Activated naive CD8-positive, alpha-beta T cell treated with anti-CD3 and anti-CD28 coated beads, Interleukin-2, amount 10 ng/mL, durations not matched to agents 7 days and 5 days (primary cell): ENCODE data around the gene DRC3. TPM values are rescaled to one million over a fixed set of nuclear protein-coding genes. Genes with fewer than 3 reads are reported as not detected.

Source experiments
- ATAC-seq: fragments of 150-1000 bp; cut with Tn5 transposase; one replicate; pipeline ENCODE4 v1.10.0; 2021; ENCODE audit warnings: low read depth, moderate library complexity
- POLR2A ChIA-PET: fragments of 350-600 bp; sonication (Branson Sonifier 250); formaldehyde crosslinking; loops from one replicate; lab custom pipeline; 2021; ENCODE audit warnings: antibody characterized with exemption; lab: Charles Lee
- DNase-seq: peaks from one replicate; pipeline ENCODE4 v3.0.0; 2021
- H3K27ac Mint-ChIP-seq: one replicate; pipeline ENCODE4 v1.8.0; 2022; ENCODE audit warnings: mild to moderate bottlenecking, mixed read lengths
- H3K27me3 Mint-ChIP-seq: one replicate; pipeline ENCODE4 v1.8.0; 2022; ENCODE audit warnings: mild to moderate bottlenecking, moderate library complexity, mixed read lengths
- H3K36me3 Mint-ChIP-seq: one replicate; pipeline ENCODE4 v1.8.0; 2021; ENCODE audit warnings: mild to moderate bottlenecking, mixed read lengths
- H3K4me1 Mint-ChIP-seq: one replicate; pipeline ENCODE4 v1.8.0; 2021; ENCODE audit warnings: mixed read lengths
- H3K4me3 Mint-ChIP-seq: one replicate; pipeline ENCODE4 v1.8.0; 2022; ENCODE audit warnings: mild to moderate bottlenecking, moderate library complexity, mixed read lengths
- H3K9me3 Mint-ChIP-seq: one replicate; pipeline ENCODE4 v1.8.0; 2021; ENCODE audit warnings: mixed read lengths
- total RNA-seq, 2 experiments: library from RNA; stranded (reverse); gene quantifications; one replicate each; pipeline ENCODE4 v1.2.3, GENCODE V29; 2021

Gene DRC3
- total RNA-seq, 2 experiments from 2014 or later = 0.67 to 0.77 TPM

- peaks cover 59% of the 10 kb centered on the region for H3K4me1 Mint-ChIP-seq
- H3K27me3 Mint-ChIP-seq = no peaks in the 10 kb centered on the region
- peaks cover 10% of the 10 kb centered on the region for H3K36me3 Mint-ChIP-seq
- no peak overlapping the region for H3K27ac Mint-ChIP-seq
- H3K4me3 Mint-ChIP-seq = no peak overlapping the region
- ATAC-seq (no peak), DNase-seq (no peak)
- POLR2A ChIA-PET = interaction anchor here (1.4 kb wide), 1 partner anchor 9 kb away, joined by 4 read pairs; the partner anchor contains the start of gene TOM1L2
- H3K9me3 Mint-ChIP-seq = no peaks in the 10 kb centered on the region
These were observed 9.6 kb upstream of the DRC3 start for GRCh38 chr17:17963066-17963465.

- H3K27me3 Mint-ChIP-seq = no peaks in the 10 kb centered on the region
- no peaks in the 10 kb centered on the region for H3K9me3 Mint-ChIP-seq
- DNase-seq (no peak), ATAC-seq (no peak)
- peak overlapping the region; percentile 2 for H3K27ac Mint-ChIP-seq
- peaks cover 10% of the 10 kb centered on the region for H3K36me3 Mint-ChIP-seq
- H3K4me3 Mint-ChIP-seq = no peak overlapping the region
- POLR2A ChIA-PET = interaction anchor here (1.4 kb wide), 1 partner anchor 8 kb away, joined by 4 read pairs; the partner anchor contains the start of gene TOM1L2
- peaks cover 54% of the 10 kb centered on the region for H3K4me1 Mint-ChIP-seq
These were observed 8.8 kb upstream of the DRC3 start for GRCh38 chr17:17963694-17964436.

- H3K4me3 Mint-ChIP-seq = no peak overlapping the region
- H3K36me3 Mint-ChIP-seq = peaks cover 10% of the 10 kb centered on the region
- ATAC-seq (no peak), DNase-seq (no peak)
- POLR2A ChIA-PET = no interaction called here
- H3K27me3 Mint-ChIP-seq = no peaks in the 10 kb centered on the region
- peaks cover 47% of the 10 kb centered on the region for H3K4me1 Mint-ChIP-seq
- H3K9me3 Mint-ChIP-seq = no peaks in the 10 kb centered on the region
- H3K27ac Mint-ChIP-seq = no peak overlapping the region
These were observed 8.0 kb upstream of the DRC3 start for GRCh38 chr17:17964710-17965109.

- H3K4me3 Mint-ChIP-seq = no peak overlapping the region
- no peaks in the 10 kb centered on the region for H3K27me3 Mint-ChIP-seq
- DNase-seq (no peak), ATAC-seq (no peak)
- H3K27ac Mint-ChIP-seq = no peak overlapping the region
- POLR2A ChIA-PET = no interaction called here
- no peaks in the 10 kb centered on the region for H3K9me3 Mint-ChIP-seq
- H3K4me1 Mint-ChIP-seq = peaks cover 43% of the 10 kb centered on the region
- H3K36me3 Mint-ChIP-seq = peaks cover 10% of the 10 kb centered on the region
These were observed 7.4 kb upstream of the DRC3 start for GRCh38 chr17:17965152-17965721.

- Mint-ChIP-seq H3K9me3 (no peaks in the 10 kb centered on the region), H3K4me1 (peaks cover 44% of the 10 kb centered on the region), H3K27me3 (no peaks in the 10 kb centered on the region), H3K27ac (no peak overlapping the region), H3K36me3 (peaks cover 2% of the 10 kb centered on the region), H3K4me3 (no peak overlapping the region)
- POLR2A ChIA-PET = interaction anchor here (1.0 kb wide), 1 partner anchor 8 kb away, joined by 3 read pairs; no protein-coding TSS in a partner anchor
- ATAC-seq = no peak
- no peak for DNase-seq
These were observed 6.3 kb upstream of the DRC3 start for GRCh38 chr17:17966399-17966798.

GRCh38 chr17:17970699-17971430 is 1.8 kb upstream of the DRC3 start:
- POLR2A ChIA-PET = interaction anchor here (3.0 kb wide), 1 partner anchor 10 kb away, joined by 20 read pairs; no protein-coding TSS in a partner anchor
- H3K4me3 Mint-ChIP-seq = peak overlapping the region; percentile 71
- no peaks in the 10 kb centered on the region for H3K27me3 Mint-ChIP-seq
- ATAC-seq (no peak), DNase-seq (no peak)
- H3K27ac Mint-ChIP-seq = peak overlapping the region; percentile 35
- H3K36me3 Mint-ChIP-seq = no peaks in the 10 kb centered on the region
- peaks cover 33% of the 10 kb centered on the region for H3K4me1 Mint-ChIP-seq
- H3K9me3 Mint-ChIP-seq = no peaks in the 10 kb centered on the region

- H3K4me3 Mint-ChIP-seq = peak overlapping the region; percentile 71
- no peaks in the 10 kb centered on the region for H3K36me3 Mint-ChIP-seq
- POLR2A ChIA-PET = interaction anchor here (0.7 to 3.0 kb wide), 6 partner anchors 8 to 214 kb away, joined by 3 to 26 read pairs (median 4); no protein-coding TSS in a partner anchor
- peak overlapping the region; percentile 35 for H3K27ac Mint-ChIP-seq
- DNase-seq = no peak
- no peaks in the 10 kb centered on the region for H3K27me3 Mint-ChIP-seq
- peaks cover 26% of the 10 kb centered on the region for H3K4me1 Mint-ChIP-seq
- no peak for ATAC-seq
- H3K9me3 Mint-ChIP-seq = no peaks in the 10 kb centered on the region
These were observed 1.1 kb upstream of the DRC3 start for GRCh38 chr17:17971431-17972125.

- ATAC-seq (no peak), DNase-seq (no peak)
- Mint-ChIP-seq H3K27me3 (peaks cover 2% of the 10 kb centered on the region), H3K27ac (peak overlapping the region; percentile 92), H3K36me3 (no peaks in the 10 kb centered on the region), H3K9me3 (no peaks in the 10 kb centered on the region), H3K4me1 (peaks cover 20% of the 10 kb centered on the region), H3K4me3 (peak overlapping the region; percentile 96)
- POLR2A ChIA-PET = interaction anchor here (0.8 to 3.0 kb wide), 8 partner anchors 10 to 215 kb away, joined by 3 to 26 read pairs (median 4); no protein-coding TSS in a partner anchor
These were observed 241 bp downstream of the DRC3 start for GRCh38 chr17:17972952-17973254.

GRCh38 chr17:17975436-17975835 is 2.8 kb downstream of the DRC3 start:
- H3K9me3 Mint-ChIP-seq = no peaks in the 10 kb centered on the region
- peaks cover 12% of the 10 kb centered on the region for H3K4me1 Mint-ChIP-seq
- no peak overlapping the region for H3K4me3 Mint-ChIP-seq
- H3K36me3 Mint-ChIP-seq = no peaks in the 10 kb centered on the region
- ATAC-seq (no peak), DNase-seq (no peak)
- POLR2A ChIA-PET = no interaction called here
- peaks cover 2% of the 10 kb centered on the region for H3K27me3 Mint-ChIP-seq
- H3K27ac Mint-ChIP-seq = no peak overlapping the region

GRCh38 chr17:17976931-17977570 is 4.4 kb downstream of the DRC3 start:
- H3K4me1 Mint-ChIP-seq = peaks cover 4% of the 10 kb centered on the region
- POLR2A ChIA-PET = no interaction called here

GRCh38 chr17:17978481-17979424 is 6.1 kb downstream of the DRC3 start:
- Mint-ChIP-seq H3K36me3 (no peaks in the 10 kb centered on the region), H3K27ac (no peak overlapping the region), H3K9me3 (no peaks in the 10 kb centered on the region), H3K27me3 (peaks cover 2% of the 10 kb centered on the region), H3K4me1 (peaks cover under 1% of the 10 kb centered on the region), H3K4me3 (no peak overlapping the region)
- DNase-seq = no peak
- POLR2A ChIA-PET = no interaction called here
- no peak for ATAC-seq

More at GRCh38 chr17:17976931-17977570, 4.4 kb downstream of the DRC3 start:
- DNase-seq (no peak), ATAC-seq (no peak)
- Mint-ChIP-seq H3K27me3 (peaks cover 2% of the 10 kb centered on the region), H3K36me3 (no peaks in the 10 kb centered on the region), H3K4me3 (no peak overlapping the region), H3K27ac (no peak overlapping the region), H3K9me3 (no peaks in the 10 kb centered on the region)

- Mint-ChIP-seq H3K36me3 (no peaks in the 10 kb centered on the region), H3K27me3 (peaks cover 2% of the 10 kb centered on the region), H3K4me3 (no peak overlapping the region), H3K9me3 (no peaks in the 10 kb centered on the region), H3K4me1 (no peaks in the 10 kb centered on the region), H3K27ac (no peak overlapping the region)
- POLR2A ChIA-PET = interaction anchor here (1.1 kb wide), 1 partner anchor 22 kb away, joined by 3 read pairs; no protein-coding TSS in a partner anchor
- no peak for ATAC-seq
- DNase-seq = no peak
These were observed 7.1 kb downstream of the DRC3 start for GRCh38 chr17:17979778-17980177.
